ENCODE data around the gene SLC18A3.

SLC18A3 gene

GRCh38 chr10:49612513-49613164 is 2.5 kb downstream of the SLC18A3 start:
- no peak for DNase-seq

- DNase-seq, result no peak
Observed at GRCh38 chr10:49613165-49613881, 3.2 kb downstream of the SLC18A3 start.

GRCh38 chr10:49613882-49614241 is 3.8 kb downstream of the SLC18A3 start, which contains the start of gene CHAT:
TSS of gene CHAT (plus strand) at chr10:49614037. CDS start at chr10:49614190, 153 bp downstream.
- DNase-seq, result no peak

GRCh38 chr10:49614242-49615198 is 4.4 kb downstream of the SLC18A3 start:
- DNase-seq, result no peak

- no peak for DNase-seq
Observed at GRCh38 chr10:49615213-49615612, 5.1 kb downstream of the SLC18A3 start.

GRCh38 chr10:49615721-49616120 is 5.6 kb downstream of the SLC18A3 start:
- no peak for DNase-seq

GRCh38 chr10:49616421-49617101 is 6.5 kb downstream of the SLC18A3 start:
- no peak for DNase-seq

- DNase-seq, result no peak
Observed at GRCh38 chr10:49617121-49618020, 7.3 kb downstream of the SLC18A3 start.

- no peak for DNase-seq
Observed at GRCh38 chr10:49618821-49619220, 8.7 kb downstream of the SLC18A3 start.

- no peak for DNase-seq
Observed at GRCh38 chr10:49619613-49620012, 9.5 kb downstream of the SLC18A3 start.

- no peak for DNase-seq
Observed at GRCh38 chr10:49620286-49620810, 10.2 kb downstream of the SLC18A3 start.

GRCh38 chr10:49620841-49621378 is 10.8 kb downstream of the SLC18A3 start:
- no peak for DNase-seq

- no peak for DNase-seq
Observed at GRCh38 chr10:49621561-49621960, 11.5 kb downstream of the SLC18A3 start.

- no peak for DNase-seq
Observed at GRCh38 chr10:49622426-49623425, 12.6 kb downstream of the SLC18A3 start.

- no peak for DNase-seq
Observed at GRCh38 chr10:49624629-49625028, 14.5 kb downstream of the SLC18A3 start.

- no peak for DNase-seq
Observed at GRCh38 chr10:49625411-49625810, 15.3 kb downstream of the SLC18A3 start.

- DNase-seq, result no peak
Observed at GRCh38 chr10:49627038-49627437, 16.9 kb downstream of the SLC18A3 start.

GRCh38 chr10:49627644-49628247 is 17.6 kb downstream of the SLC18A3 start:
- no peak for DNase-seq

- no peak for DNase-seq
Observed at GRCh38 chr10:49628599-49628998, 18.5 kb downstream of the SLC18A3 start.

Measured in activated naive CD4-positive, alpha-beta T cell treated with anti-CD3 and anti-CD28 coated beads, Interleukin-2, amount 50 U/mL, for 16 hours (primary cell).